ENCODE data around the gene ERLEC1. TPM values are rescaled to one million over a fixed set of nuclear protein-coding genes. Genes with fewer than 3 reads are reported as not detected.

The ERLEC1 gene
- total and polyA plus RNA-seq, 7 donors = 23.8 to 49.6 (median 27.1) TPM

- 45 to 64% (median 51%) methylated on average over 1 of the region's 1 CpG for WGBS, 3 donors
- H3K4me1 ChIP-seq = peaks cover 10% of the 10 kb centered on the region
- no peak for ATAC-seq
- H3K4me3 ChIP-seq = no peak overlapping the region
- TF ChIP-seq CTCF (IDR thresholded peaks at IDR 0.05) = no peak
- H3K27me3 ChIP-seq (ENCODE audit: insufficient read depth in 3 of 3, low read length in 2 of 3) = no peaks in the 10 kb centered on the region
- intact Hi-C loops (cut with DNase I) = no loop called here
- H3K36me3 ChIP-seq (ENCODE audit: insufficient read depth in 1 of 2, low read depth in 1 of 2) = no peaks in the 10 kb centered on the region
- DNase-seq = no peak
- no peaks in the 10 kb centered on the region for H3K9me3 ChIP-seq
- no peak overlapping the region for H3K27ac ChIP-seq
Observed at GRCh38 chr2:53826030-53826410, 39.2 kb downstream of the ERLEC1 start.

- no peak for TF ChIP-seq CTCF (IDR thresholded peaks at IDR 0.05)
- no peaks in the 10 kb centered on the region for H3K9me3 ChIP-seq
- DNase-seq (no peak), ATAC-seq (peak; percentile 36 to 86 (median 74))
- H3K4me3 ChIP-seq = no peak overlapping the region
- H3K36me3 ChIP-seq (ENCODE audit: insufficient read depth in 1 of 2, low read depth in 1 of 2) = peaks cover 0 to 7% of the 10 kb centered on the region in 2 donors
- H3K27me3 ChIP-seq (ENCODE audit: insufficient read depth in 3 of 3, low read length in 2 of 3) = no peaks in the 10 kb centered on the region
- H3K4me1 ChIP-seq = peaks cover 10% of the 10 kb centered on the region
- intact Hi-C loops (cut with DNase I) = no loop called here
- no peak overlapping the region for H3K27ac ChIP-seq
- 49 to 63% (median 57%) methylated on average over 3 of the region's 3 CpGs for WGBS, 3 donors
Observed at GRCh38 chr2:53826587-53827397, 39.9 kb downstream of the ERLEC1 start.

GRCh38 chr2:53827398-53828175 is 40.7 kb downstream of the ERLEC1 start:
- Histone ChIP-seq H3K27ac (no peak overlapping the region), H3K4me1 (peaks cover 10% of the 10 kb centered on the region), H3K9me3 (no peaks in the 10 kb centered on the region), H3K27me3 (ENCODE audit: insufficient read depth in 3 of 3, low read length in 2 of 3) (no peaks in the 10 kb centered on the region), H3K36me3 (ENCODE audit: insufficient read depth in 1 of 2, low read depth in 1 of 2) (peaks cover 0 to 14% of the 10 kb centered on the region in 2 donors), H3K4me3 (no peak overlapping the region)
- ATAC-seq (peak in 1 of 4 donors; percentile 12), DNase-seq (no peak)
- intact Hi-C loops (cut with DNase I) = no loop called here
- no peak for TF ChIP-seq CTCF (IDR thresholded peaks at IDR 0.05)
- 58 to 79% (median 71%) methylated on average over 3 of the region's 3 CpGs for WGBS, 3 donors

GRCh38 chr2:53828331-53828730 is 41.5 kb downstream of the ERLEC1 start:
- Histone ChIP-seq H3K36me3 (ENCODE audit: insufficient read depth in 1 of 2, low read depth in 1 of 2) (peaks cover 0 to 21% of the 10 kb centered on the region in 2 donors), H3K4me1 (peaks cover 10% of the 10 kb centered on the region), H3K4me3 (no peak overlapping the region), H3K27ac (no peak overlapping the region), H3K27me3 (ENCODE audit: insufficient read depth in 3 of 3, low read length in 2 of 3) (no peaks in the 10 kb centered on the region), H3K9me3 (no peaks in the 10 kb centered on the region)
- intact Hi-C loops (cut with DNase I) = no loop called here
- no peak for TF ChIP-seq CTCF (IDR thresholded peaks at IDR 0.05)
- DNase-seq (no peak), ATAC-seq (no peak)
- WGBS, 3 donors = 93 to 95% (median 94%) methylated on average over 4 of the region's 4 CpGs

Data from psoas muscle (tissue), 8 donors.